Activated naive CD8-positive, alpha-beta T cell (primary cell): ENCODE results near the gene INAFM1.

ENCODE experiments used
- H3K27ac Mint-ChIP-seq: one replicate; pipeline ENCODE4 v1.8.0; 2021; ENCODE audit warnings: mixed read lengths
- H3K27me3 Mint-ChIP-seq: one replicate; pipeline ENCODE4 v1.8.0; 2021; ENCODE audit warnings: mixed read lengths
- H3K36me3 Mint-ChIP-seq: one replicate; pipeline ENCODE4 v1.8.0; 2021; ENCODE audit warnings: mixed read lengths
- H3K4me1 Mint-ChIP-seq: one replicate; pipeline ENCODE4 v1.8.0; 2021; ENCODE audit warnings: low read depth, mixed read lengths
- H3K4me3 Mint-ChIP-seq: one replicate; pipeline ENCODE4 v1.8.0; 2021; ENCODE audit warnings: mild to moderate bottlenecking, mixed read lengths
- H3K9me3 Mint-ChIP-seq: one replicate; pipeline ENCODE4 v1.8.0; 2021; ENCODE audit warnings: low read depth, mixed read lengths

The INAFM1 gene

DNA sequence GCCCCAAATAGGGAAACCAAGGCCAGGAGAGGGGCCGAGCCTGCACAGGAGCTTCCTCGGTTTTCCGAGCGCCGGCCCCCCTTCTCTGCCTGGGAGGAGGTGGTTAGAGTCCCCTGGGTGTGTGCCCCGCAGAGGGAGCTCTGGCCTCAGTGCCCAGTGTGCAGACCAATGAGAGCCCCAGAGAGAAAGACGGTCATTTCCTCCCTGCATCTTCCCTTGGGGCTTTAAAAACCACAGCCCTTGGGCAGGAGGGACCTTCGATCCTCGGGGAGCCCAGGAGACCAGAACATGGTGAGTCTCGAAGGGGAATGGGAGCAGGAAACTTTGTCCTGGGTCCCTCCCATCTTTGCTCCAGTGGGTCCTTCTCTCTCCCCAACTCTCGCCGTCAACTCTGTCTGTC, 34.9 kb downstream of the INAFM1 start, which contains the start of gene C5AR1:
TSS of gene C5AR1 (plus strand) at position 254 of the 400 bp plus-strand sequence. CDS start at position 289, 35 bp downstream.
- H3K9me3 Mint-ChIP-seq, result no peaks in the 10 kb centered on the region
- no peaks in the 10 kb centered on the region for H3K36me3 Mint-ChIP-seq
- H3K4me3 Mint-ChIP-seq, result no peak within 1 kb of the TSS
- H3K27me3 Mint-ChIP-seq, result peaks cover 6% of the 10 kb centered on the region
- no peak within 1 kb of the TSS for H3K27ac Mint-ChIP-seq
- H3K4me1 Mint-ChIP-seq, result peaks cover 6% of the 10 kb centered on the region

DNA sequence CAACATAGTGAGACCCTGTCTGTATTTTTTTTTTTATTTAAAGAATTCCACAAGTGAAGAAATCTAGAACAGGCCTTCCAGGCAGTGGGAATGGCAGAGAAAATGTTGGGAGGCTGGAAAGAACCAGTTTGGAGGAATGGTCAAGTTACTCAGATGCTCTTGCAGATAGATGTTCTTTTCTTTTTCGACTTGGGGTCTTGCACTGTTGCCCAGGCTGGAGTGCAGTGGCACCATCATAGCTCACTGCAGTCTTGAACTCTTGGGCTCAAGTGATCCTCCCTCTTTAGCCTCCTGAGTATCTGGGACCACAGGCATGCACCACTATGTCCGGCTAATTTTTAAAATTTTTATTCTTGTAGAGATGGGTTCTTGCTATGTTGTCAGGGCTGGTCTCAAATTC, 35.6 kb downstream of the INAFM1 start:
- Mint-ChIP-seq H3K27ac (no peak overlapping the region), H3K36me3 (no peaks in the 10 kb centered on the region), H3K9me3 (no peaks in the 10 kb centered on the region), H3K4me3 (no peak overlapping the region), H3K27me3 (peaks cover 4% of the 10 kb centered on the region), H3K4me1 (peaks cover 3% of the 10 kb centered on the region)

DNA sequence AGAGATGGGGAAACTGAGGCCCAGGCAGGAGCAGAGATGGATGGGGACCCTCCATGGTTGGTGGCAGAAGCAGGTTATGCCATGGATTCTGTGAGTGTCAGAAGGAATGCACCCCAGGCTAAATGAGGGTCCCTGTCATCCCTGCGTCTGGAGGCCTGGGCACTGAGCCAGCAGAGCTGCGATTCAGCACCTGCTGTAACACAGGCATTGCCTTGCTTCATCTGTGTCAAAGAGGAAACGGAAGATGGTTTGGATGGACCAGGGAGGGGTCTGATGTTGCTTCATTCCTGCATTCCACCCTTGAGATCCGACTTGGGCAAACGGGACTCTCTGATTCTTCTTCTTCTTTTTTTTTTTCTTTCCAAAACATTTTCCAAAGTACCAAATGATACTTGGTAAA, 36.1 kb downstream of the INAFM1 start:
- Mint-ChIP-seq H3K27me3 (peaks cover 2% of the 10 kb centered on the region), H3K4me1 (peaks cover 3% of the 10 kb centered on the region), H3K4me3 (no peak overlapping the region), H3K27ac (no peak overlapping the region), H3K36me3 (no peaks in the 10 kb centered on the region), H3K9me3 (no peaks in the 10 kb centered on the region)

DNA sequence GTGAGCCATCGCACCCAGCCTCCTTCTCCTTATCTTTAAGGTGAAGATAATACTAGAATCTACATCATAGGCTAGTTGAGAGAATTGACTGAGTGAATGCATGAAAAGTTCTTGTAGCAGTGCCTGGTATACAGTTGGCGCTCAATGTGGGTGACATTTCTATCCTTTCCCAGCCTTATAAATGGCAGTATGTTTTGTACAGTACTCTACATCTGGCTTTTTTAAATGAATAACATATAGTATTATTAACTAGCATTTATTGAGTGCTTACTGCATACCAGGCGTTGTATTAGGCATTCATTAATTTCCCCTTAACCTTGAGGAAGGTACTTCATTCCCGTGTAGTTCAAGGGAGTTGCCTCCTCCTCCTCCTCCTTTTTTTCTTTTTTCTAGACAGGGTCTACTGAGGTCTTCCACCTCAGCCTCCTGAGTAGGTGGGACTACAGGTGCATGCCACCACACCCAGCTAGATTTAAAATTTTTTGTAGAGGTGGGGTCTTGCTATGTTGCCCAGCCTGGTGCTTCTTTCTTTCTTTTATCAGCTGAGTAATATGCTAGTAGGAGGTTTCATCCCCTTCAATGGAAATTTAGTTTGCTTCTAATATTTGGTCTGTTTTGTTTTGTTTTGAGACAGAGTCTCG, 37.8 kb downstream of the INAFM1 start:
- Mint-ChIP-seq H3K9me3 (no peaks in the 10 kb centered on the region), H3K27ac (no peak overlapping the region), H3K4me3 (no peak overlapping the region), H3K27me3 (peaks cover 4% of the 10 kb centered on the region), H3K4me1 (peaks cover 3% of the 10 kb centered on the region), H3K36me3 (no peaks in the 10 kb centered on the region)

DNA sequence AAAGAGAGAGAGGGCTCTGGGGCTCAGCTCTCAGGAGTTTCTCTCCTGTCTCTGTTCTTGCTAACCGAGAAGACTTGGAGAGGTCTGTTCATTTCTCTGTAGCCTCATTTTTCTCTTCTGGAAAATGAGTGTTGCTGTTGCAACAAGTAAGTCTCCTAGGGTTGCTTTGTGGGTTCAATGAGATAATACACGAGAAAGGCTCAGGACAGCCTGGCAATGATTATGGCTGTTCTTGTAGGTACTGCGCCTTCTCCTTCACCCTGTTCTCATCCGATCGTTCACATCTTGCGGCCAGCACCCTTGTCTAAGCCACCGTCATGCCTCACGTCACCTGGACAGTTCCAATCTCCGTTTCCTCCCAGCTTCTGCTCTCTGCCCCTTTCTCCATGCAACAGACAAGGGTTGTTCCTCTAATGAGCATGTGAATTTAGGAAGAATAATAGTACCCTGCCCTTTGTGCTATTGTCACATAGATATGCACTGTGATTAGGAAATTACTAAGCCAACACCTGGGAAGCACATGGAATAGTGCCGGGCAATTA, 39.1 kb downstream of the INAFM1 start:
- Mint-ChIP-seq H3K27me3 (peaks cover 4% of the 10 kb centered on the region), H3K4me1 (peaks cover 3% of the 10 kb centered on the region), H3K9me3 (no peaks in the 10 kb centered on the region), H3K36me3 (no peaks in the 10 kb centered on the region), H3K4me3 (no peak overlapping the region), H3K27ac (no peak overlapping the region)

DNA sequence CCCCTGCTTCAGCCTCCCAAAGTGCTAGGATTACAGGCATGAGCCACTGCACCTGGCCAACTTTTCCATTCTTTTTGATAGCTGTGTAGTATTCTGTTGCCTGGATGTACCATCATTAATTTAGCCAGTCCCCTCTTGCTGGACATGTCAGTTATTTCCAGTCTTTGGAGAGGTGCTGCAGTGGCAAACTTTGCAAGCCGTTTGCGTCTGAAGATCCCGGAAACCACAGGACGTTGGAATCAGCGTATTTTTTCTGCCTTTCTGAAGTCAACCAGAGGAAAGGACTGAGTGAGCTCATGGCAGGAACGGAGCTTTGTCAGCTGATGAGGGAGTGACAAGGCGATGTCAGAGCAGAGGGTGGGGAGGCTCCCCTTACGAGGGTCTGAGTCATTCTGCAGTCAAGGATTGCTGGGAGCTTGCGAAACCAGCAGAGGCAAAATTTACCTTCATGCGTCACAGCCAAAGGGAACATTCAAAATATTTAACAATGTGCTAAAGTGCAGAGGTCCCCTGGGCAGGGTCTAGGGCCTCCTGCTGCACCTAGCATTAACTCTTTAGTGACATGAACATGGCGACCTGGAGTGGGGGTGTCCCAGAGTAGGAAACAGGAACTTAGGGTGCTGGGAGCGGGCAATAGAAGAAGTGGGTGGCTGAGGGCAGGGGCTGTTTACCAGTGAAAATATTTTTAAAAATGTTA, 40.6 kb downstream of the INAFM1 start:
- Mint-ChIP-seq H3K4me3 (no peak overlapping the region), H3K27me3 (peaks cover 4% of the 10 kb centered on the region), H3K27ac (no peak overlapping the region), H3K36me3 (no peaks in the 10 kb centered on the region), H3K4me1 (peaks cover 3% of the 10 kb centered on the region), H3K9me3 (no peaks in the 10 kb centered on the region)

DNA sequence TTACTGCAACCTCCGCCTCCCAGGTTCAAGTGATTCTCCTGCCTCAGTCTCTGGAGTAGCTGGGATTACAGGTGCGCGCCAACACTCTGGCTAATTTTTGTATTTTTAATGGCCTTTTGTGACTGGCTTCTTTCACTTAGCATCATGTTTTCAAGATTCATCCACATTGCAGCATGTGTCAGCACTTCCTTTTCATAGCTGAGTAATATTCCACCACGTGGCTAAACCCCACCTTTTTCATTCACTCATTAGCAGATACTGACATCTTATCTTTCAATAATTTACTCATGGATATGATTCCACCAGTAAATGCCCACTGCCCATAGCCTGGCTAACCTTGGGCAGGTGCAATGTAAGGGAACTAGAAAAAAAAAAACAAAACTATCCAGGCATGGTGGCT, 41.8 kb downstream of the INAFM1 start:
- H3K27ac Mint-ChIP-seq, result no peak overlapping the region
- H3K4me1 Mint-ChIP-seq, result peaks cover 3% of the 10 kb centered on the region
- H3K36me3 Mint-ChIP-seq, result no peaks in the 10 kb centered on the region
- no peak overlapping the region for H3K4me3 Mint-ChIP-seq
- H3K27me3 Mint-ChIP-seq, result peaks cover 4% of the 10 kb centered on the region
- H3K9me3 Mint-ChIP-seq, result no peaks in the 10 kb centered on the region

DNA sequence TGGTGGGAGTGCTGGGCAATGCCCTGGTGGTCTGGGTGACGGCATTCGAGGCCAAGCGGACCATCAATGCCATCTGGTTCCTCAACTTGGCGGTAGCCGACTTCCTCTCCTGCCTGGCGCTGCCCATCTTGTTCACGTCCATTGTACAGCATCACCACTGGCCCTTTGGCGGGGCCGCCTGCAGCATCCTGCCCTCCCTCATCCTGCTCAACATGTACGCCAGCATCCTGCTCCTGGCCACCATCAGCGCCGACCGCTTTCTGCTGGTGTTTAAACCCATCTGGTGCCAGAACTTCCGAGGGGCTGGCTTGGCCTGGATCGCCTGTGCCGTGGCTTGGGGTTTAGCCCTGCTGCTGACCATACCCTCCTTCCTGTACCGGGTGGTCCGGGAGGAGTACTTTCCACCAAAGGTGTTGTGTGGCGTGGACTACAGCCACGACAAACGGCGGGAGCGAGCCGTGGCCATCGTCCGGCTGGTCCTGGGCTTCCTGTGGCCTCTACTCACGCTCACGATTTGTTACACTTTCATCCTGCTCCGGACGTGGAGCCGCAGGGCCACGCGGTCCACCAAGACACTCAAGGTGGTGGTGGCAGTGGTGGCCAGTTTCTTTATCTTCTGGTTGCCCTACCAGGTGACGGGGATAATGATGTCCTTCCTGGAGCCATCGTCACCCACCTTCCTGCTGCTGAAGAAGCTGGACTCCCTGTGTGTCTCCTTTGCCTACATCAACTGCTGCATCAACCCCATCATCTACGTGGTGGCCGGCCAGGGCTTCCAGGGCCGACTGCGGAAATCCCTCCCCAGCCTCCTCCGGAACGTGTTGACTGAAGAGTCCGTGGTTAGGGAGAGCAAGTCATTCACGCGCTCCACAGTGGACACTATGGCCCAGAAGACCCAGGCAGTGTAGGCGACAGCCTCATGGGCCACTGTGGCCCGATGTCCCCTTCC, 45.5 kb downstream of the INAFM1 start:
- peaks cover 7% of the 10 kb centered on the region for H3K27me3 Mint-ChIP-seq
- H3K4me1 Mint-ChIP-seq, result peaks cover 2% of the 10 kb centered on the region
- H3K4me3 Mint-ChIP-seq, result no peak overlapping the region

DNA sequence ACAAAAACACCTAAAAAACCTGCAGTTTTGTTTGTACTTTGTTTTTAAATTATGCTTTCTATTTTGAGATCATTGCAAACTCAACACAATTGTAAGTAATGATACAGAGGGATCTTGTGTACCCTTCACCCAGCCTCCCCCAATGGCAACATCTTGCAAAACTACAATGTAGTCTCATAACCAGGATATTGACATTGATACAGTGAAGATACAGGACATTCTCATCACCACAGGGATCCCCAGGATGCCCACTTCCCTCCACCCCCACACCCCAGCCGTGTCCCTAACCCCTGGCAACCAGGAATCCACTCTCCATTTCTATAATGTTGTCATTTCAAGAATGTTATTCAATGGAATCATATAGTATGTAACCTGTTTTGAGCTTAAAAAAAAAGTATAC, 46.9 kb downstream of the INAFM1 start:
- Mint-ChIP-seq H3K4me1 (no peaks in the 10 kb centered on the region), H3K4me3 (no peak overlapping the region), H3K27ac (no peak overlapping the region), H3K27me3 (peaks cover 5% of the 10 kb centered on the region), H3K9me3 (no peaks in the 10 kb centered on the region), H3K36me3 (peaks cover 2% of the 10 kb centered on the region)

More for the DNA sequence above, 45.5 kb downstream of the INAFM1 start:
- no peaks in the 10 kb centered on the region for H3K9me3 Mint-ChIP-seq
- peaks cover 2% of the 10 kb centered on the region for H3K36me3 Mint-ChIP-seq
- H3K27ac Mint-ChIP-seq, result no peak overlapping the region

DNA sequence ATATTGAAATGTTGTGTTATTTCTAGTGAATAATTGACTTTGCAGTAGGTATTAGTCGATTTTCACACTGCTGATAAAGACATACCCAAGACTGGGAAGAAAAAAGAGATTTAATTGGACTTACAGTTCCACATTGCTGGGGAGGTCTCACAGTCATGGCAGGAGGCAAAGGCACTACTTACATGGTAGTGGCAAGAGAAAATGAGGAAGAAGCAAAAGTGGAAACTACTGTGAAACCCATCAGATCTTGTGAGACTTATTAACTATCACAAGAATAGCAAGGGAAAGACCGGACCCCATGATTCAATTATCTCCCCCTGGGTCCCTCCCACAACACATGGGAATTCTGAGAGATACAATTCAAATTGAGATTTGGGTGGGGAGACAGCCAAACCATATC, 47.4 kb downstream of the INAFM1 start:
- no peak overlapping the region for H3K4me3 Mint-ChIP-seq
- no peaks in the 10 kb centered on the region for H3K4me1 Mint-ChIP-seq
- H3K9me3 Mint-ChIP-seq, result no peaks in the 10 kb centered on the region
- H3K27ac Mint-ChIP-seq, result no peak overlapping the region
- peaks cover 5% of the 10 kb centered on the region for H3K27me3 Mint-ChIP-seq
- H3K36me3 Mint-ChIP-seq, result peaks cover 2% of the 10 kb centered on the region

DNA sequence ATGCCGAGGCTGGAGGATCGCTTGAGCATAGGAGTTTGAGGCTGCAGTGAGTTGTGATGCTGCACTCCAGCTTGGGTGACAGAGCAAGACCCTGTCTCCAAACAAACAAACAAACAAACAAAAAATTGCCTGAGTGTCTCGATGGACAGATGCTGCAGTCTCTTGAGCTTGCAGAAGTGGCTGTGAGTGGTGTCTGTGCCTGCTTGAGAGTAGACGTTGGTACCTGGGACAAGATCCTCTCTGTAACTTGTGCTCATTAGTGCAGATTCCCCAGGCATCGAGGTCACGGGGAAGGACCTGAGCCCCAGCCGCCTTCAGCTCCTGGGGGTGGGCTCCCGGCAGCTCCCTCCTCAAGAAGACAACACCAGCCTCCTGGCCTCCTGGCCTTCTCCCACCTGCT, 48.7 kb downstream of the INAFM1 start:
- Mint-ChIP-seq H3K4me1 (no peaks in the 10 kb centered on the region), H3K27ac (no peak overlapping the region), H3K36me3 (peaks cover 2% of the 10 kb centered on the region), H3K4me3 (no peak overlapping the region), H3K9me3 (no peaks in the 10 kb centered on the region), H3K27me3 (peaks cover 3% of the 10 kb centered on the region)

DNA sequence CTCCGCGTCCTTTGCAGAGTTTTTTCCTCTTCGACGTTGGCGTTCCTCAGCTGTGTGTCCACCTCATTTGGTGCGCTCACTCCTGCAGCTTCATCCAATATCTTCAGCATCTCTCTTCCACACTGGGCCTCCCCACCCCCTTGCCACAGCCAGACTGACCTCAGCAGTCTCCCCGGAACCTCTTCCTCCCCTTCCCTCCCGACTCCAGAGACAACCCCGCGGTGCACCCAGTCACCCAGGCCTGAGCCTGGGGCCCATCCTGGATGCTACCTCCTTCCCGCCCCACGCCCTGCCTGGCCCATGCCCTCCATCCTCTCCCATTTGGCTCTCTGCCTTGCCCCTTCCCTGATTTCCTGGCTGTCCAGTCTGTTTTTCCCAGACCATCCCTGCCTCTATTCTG, 49.2 kb downstream of the INAFM1 start:
- no peaks in the 10 kb centered on the region for H3K4me1 Mint-ChIP-seq

DNA sequence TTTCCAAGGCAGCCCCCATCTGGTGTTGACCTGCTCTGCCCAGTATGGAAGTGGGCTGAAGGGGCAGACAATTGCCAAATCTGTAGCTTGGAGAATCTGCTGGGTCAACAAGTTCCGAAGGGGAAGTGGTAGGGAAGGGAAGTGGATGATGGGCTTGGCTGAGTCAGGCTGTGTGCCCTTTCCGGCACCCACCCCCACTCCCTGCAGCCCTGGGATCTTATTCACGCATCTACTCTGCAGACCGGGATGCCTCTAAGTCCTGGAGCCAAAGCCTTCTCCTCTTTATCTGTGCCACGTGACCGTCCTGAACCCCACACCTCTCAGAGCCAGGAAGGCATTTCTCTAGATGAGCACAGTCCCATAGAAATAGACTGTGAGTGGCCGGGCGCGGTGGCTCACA, 49.8 kb downstream of the INAFM1 start:
- Mint-ChIP-seq H3K9me3 (no peaks in the 10 kb centered on the region), H3K27me3 (peaks cover 3% of the 10 kb centered on the region), H3K4me3 (no peak overlapping the region), H3K36me3 (peaks cover 2% of the 10 kb centered on the region), H3K4me1 (no peaks in the 10 kb centered on the region), H3K27ac (no peak overlapping the region)

More for the DNA sequence above, 49.2 kb downstream of the INAFM1 start:
- Mint-ChIP-seq H3K27me3 (peaks cover 3% of the 10 kb centered on the region), H3K9me3 (no peaks in the 10 kb centered on the region), H3K27ac (no peak overlapping the region), H3K36me3 (peaks cover 2% of the 10 kb centered on the region), H3K4me3 (no peak overlapping the region)
